Esophagus muscularis mucosa (tissue), 4 donors: ENCODE data around the gene IFNGR2. TPM values are rescaled to one million over a fixed set of nuclear protein-coding genes. Genes with fewer than 3 reads are reported as not detected.
A peak's percentile ranks its signal among the peaks of the same experiment; 100 is the strongest.

Experiments used
- DNase-seq: peaks from one replicate; pipeline ENCODE4 v3.0.0-alpha.2; 2017; ENCODE audit errors: extremely low spot score
- H3K27ac ChIP-seq, 4 donors: fragments of 200-600 bp; sonication (generic); replicated peaks in 1 of 4; 1 replicate in 3 of 4; 2 replicates in 1 of 4; pipeline ENCODE4 v1.5.1; 2016 to 2019; ENCODE audit warnings: mild to moderate bottlenecking in 1 of 4
- H3K27me3 ChIP-seq, 4 donors: fragments of 200-600 bp; sonication (generic); one replicate each; pipeline versions ENCODE4 v1.5.1 to v1.6.0; 2016 to 2019
- H3K36me3 ChIP-seq, 4 donors: fragments of 200-600 bp; sonication (generic); one replicate each; pipeline ENCODE4 v1.5.1; 2016 to 2019
- H3K4me1 ChIP-seq, 4 donors: fragments of 200-600 bp; sonication (generic); one replicate each; pipeline ENCODE4 v1.5.1; 2016 to 2019
- H3K4me3 ChIP-seq, 4 donors: fragments of 200-600 bp; sonication (generic); 1 replicate in 2 of 4; 2 replicates in 2 of 4; pipeline ENCODE4 v1.5.1; 2016 to 2019; ENCODE audit warnings: mild to moderate bottlenecking in 4 of 4, moderate library complexity in 1 of 4
- H3K9me3 ChIP-seq, 4 donors: fragments of 200-600 bp; sonication (generic); 1 replicate in 3 of 4; 2 replicates in 1 of 4; pipeline ENCODE4 v1.5.1; 2016 to 2019
- CTCF ChIP-seq, 3 experiments: fragments of 200-600 bp in 2 of 3; fragments of 450-650 bp in 1 of 3; sonication (generic) in 2 of 3; IDR thresholded peaks; one replicate each; pipeline ENCODE4 v1.5.1; 2017 to 2019; ENCODE audit warnings: antibody characterized with exemption in 3 of 3, mild to moderate bottlenecking in 2 of 3, moderate library complexity in 1 of 3
- EP300 ChIP-seq: sonication (generic); formaldehyde crosslinking; IDR thresholded peaks from one replicate; pipeline ENCODE4 v1.6.1; 2017; ENCODE audit warnings: antibody characterized with exemption
- POLR2A ChIP-seq: fragments of 450-650 bp; IDR thresholded peaks from one replicate; pipeline ENCODE4 v1.6.1; 2017; ENCODE audit warnings: antibody characterized with exemption, moderate library complexity, mild to moderate bottlenecking, low read depth
- POLR2AphosphoS5 ChIP-seq, 2 donors: sonication (generic); formaldehyde crosslinking; IDR thresholded peaks; one replicate each; pipeline ENCODE4 v1.6.1; 2017; ENCODE audit warnings: antibody characterized with exemption in 2 of 2
- WGBS: methylation state at CpG from one replicate; pipeline ENCODE4 v1.1.5; 2018; 5-methylcytosine and 5-hydroxymethylcytosine counted together
- intact Hi-C: fragments of 100-400 bp; cut with DNase I; formaldehyde crosslinking; loops from one replicate; pipeline ENCODE4 v1.15.1; 2023
- total RNA-seq, 4 donors: library from RNA; depleted of rRNA; stranded (reverse); fragments of >200 nt; gene quantifications; one replicate each; pipeline versions ENCODE4 v1.1.0 to v1.2.1, GENCODE V29; 2016

Gene IFNGR2
- 10 to 100 TPM; 28.7 to 56.3 (median 39.3) TPM for total RNA-seq

- WGBS, result 0% methylated on average over 13 of the region's 89 CpGs
- intact Hi-C loops, result no loop called here
Observed at GRCh38 chr21:33403128-33403785, at the start of gene IFNGR2. IFNGR2 (plus strand) TSS chr21:33403413; CDS start chr21:33403544, 131 bp downstream.

DNA sequence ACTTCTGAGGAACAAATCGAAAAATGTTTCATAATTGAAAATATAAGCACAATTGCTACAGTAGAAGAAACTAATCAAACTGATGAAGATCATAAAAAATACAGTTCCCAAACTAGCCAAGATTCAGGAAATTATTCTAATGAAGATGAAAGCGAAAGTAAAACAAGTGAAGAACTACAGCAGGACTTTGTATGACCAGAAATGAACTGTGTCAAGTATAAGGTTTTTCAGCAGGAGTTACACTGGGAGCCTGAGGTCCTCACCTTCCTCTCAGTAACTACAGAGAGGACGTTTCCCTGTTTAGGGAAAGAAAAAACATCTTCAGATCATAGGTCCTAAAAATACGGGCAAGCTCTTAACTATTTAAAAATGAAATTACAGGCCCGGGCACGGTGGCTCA, 47.9 kb upstream of the IFNGR2 start:
- Histone ChIP-seq H3K27ac (no peak overlapping the region), H3K36me3 (peaks cover 0 to 74% (median 64%) of the 10 kb centered on the region in 4 donors), H3K4me1 (peaks cover 0 to 4% (median 4%) of the 10 kb centered on the region in 4 donors), H3K4me3 (no peak overlapping the region), H3K9me3 (no peaks in the 10 kb centered on the region), H3K27me3 (no peaks in the 10 kb centered on the region)
- intact Hi-C loops, result loop anchor here (5.0 kb wide), 1 partner anchor 158 kb away; no protein-coding TSS in a partner anchor
- DNase-seq, result no peak
- 91% methylated on average over 6 of the region's 6 CpGs for WGBS
- TF ChIP-seq EP300 (no peak), POLR2AphosphoS5 (IDR thresholded peaks at IDR 0.05) (no peak), POLR2A (no peak), CTCF (IDR thresholded peaks at IDR 0.05) (no peak)

More at GRCh38 chr21:33403128-33403785, at the start of gene IFNGR2:
- H3K4me3 ChIP-seq, result peak within 1 kb of the TSS; percentile 83 to 94 (median 92)
- no peaks in the 10 kb centered on the region for H3K27me3 ChIP-seq
- H3K36me3 ChIP-seq, result peaks cover 0 to under 1% (median 0%) of the 10 kb centered on the region in 4 donors
- H3K9me3 ChIP-seq, result no peaks in the 10 kb centered on the region
- H3K27ac ChIP-seq, result peak within 1 kb of the TSS; percentile 91 to 98 (median 94)
- TF ChIP-seq EP300, result no peak
- no peak for TF ChIP-seq CTCF (IDR thresholded peaks at IDR 0.05)
- no peak for TF ChIP-seq POLR2AphosphoS5 (IDR thresholded peaks at IDR 0.05)
- TF ChIP-seq POLR2A, result no peak
- H3K4me1 ChIP-seq, result peaks cover 24 to 52% (median 41%) of the 10 kb centered on the region in 4 donors
- DNase-seq, result no peak

DNA sequence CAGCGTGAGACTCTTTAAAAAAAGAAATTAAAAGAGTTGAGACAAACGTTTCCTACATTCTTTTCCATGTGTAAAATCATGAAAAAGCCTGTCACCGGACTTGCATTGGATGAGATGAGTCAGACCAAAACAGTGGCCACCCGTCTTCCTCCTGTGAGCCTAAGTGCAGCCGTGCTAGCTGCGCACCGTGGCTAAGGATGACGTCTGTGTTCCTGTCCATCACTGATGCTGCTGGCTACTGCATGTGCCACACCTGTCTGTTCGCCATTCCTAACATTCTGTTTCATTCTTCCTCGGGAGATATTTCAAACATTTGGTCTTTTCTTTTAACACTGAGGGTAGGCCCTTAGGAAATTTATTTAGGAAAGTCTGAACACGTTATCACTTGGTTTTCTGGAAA, 47.2 kb upstream of the IFNGR2 start:
- TF ChIP-seq POLR2A, result no peak
- TF ChIP-seq CTCF (IDR thresholded peaks at IDR 0.05), result no peak
- TF ChIP-seq POLR2AphosphoS5 (IDR thresholded peaks at IDR 0.05), result no peak
- no peak for TF ChIP-seq EP300
- no peak overlapping the region for H3K4me3 ChIP-seq
- 89% methylated on average over 11 of the region's 11 CpGs for WGBS
- H3K4me1 ChIP-seq, result peaks cover 6 to 11% (median 9%) of the 10 kb centered on the region in 4 donors
- no peak overlapping the region for H3K27ac ChIP-seq
- H3K9me3 ChIP-seq, result no peaks in the 10 kb centered on the region
- intact Hi-C loops, result loop anchor here (5.0 kb wide), 1 partner anchor 159 kb away; no protein-coding TSS in a partner anchor
- DNase-seq, result no peak
- no peaks in the 10 kb centered on the region for H3K27me3 ChIP-seq
- H3K36me3 ChIP-seq, result peaks cover 0 to 67% (median 64%) of the 10 kb centered on the region in 4 donors

DNA sequence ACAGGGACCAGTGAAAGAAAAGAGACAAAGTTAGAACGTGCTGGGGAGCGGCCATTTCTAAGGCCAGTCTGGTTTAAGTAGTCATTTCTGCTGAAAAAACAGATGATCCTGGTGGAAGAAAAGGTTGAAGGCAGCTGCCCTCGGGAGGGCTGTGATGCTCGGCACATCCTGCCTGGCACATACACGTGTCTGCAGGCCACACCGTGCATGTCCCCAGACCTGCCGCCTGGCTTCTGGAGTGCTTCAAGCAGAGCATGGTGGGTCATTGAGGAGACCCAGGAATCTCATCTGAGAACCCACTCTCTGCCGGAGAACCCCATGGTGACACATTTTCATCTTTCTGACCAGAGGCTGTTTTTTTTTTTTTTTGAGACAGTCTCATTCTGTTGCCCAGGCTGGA, 46.0 kb upstream of the IFNGR2 start:
- no peak for DNase-seq
- H3K36me3 ChIP-seq, result peaks cover 0 to 56% (median 52%) of the 10 kb centered on the region in 4 donors
- H3K27ac ChIP-seq, result no peak overlapping the region
- WGBS, result 83% methylated on average over 6 of the region's 8 CpGs
- no peaks in the 10 kb centered on the region for H3K9me3 ChIP-seq
- intact Hi-C loops, result loop anchor here (5.0 kb wide), 1 partner anchor 160 kb away; no protein-coding TSS in a partner anchor
- peaks cover 17 to 22% (median 19%) of the 10 kb centered on the region in 4 donors for H3K4me1 ChIP-seq
- TF ChIP-seq POLR2A (no peak), CTCF (IDR thresholded peaks at IDR 0.05) (no peak), POLR2AphosphoS5 (IDR thresholded peaks at IDR 0.05) (no peak), EP300 (no peak)
- no peaks in the 10 kb centered on the region for H3K27me3 ChIP-seq
- no peak overlapping the region for H3K4me3 ChIP-seq
